HUDEP-2 (cell line): ENCODE data around the gene MRPS23.
A peak's percentile ranks its signal among the peaks of the same experiment; 100 is the strongest.

Experiments used
- DNase-seq, 76 experiments: peaks; one replicate each; lab custom pipeline; 2025; ENCODE audit not compliant: unreplicated experiment in 76 of 76; lab: John Stamatoyannopoulos, UW

The MRPS23 gene

DNA sequence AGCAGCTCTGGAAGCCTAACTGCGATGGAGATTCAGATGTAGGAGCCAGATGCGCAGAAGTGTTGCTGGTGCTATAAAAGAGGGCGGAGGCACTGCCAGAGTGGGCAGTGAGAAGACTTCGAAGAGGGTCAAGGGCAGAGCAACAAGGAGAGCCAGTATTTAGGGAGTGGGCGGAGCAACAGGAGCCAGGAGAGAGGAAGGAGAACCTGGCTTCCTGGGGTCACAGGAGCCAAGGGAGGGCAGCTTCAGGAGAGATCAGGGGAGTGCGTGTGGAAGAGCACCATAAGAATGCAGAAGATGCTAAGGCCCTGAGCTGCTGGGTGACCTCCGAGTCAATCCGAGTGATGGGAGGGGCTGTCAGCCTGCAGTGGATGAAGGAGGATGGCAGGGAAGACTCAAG is 14.4 kb upstream of the MRPS23 start:
- DNase-seq = no peak

DNA sequence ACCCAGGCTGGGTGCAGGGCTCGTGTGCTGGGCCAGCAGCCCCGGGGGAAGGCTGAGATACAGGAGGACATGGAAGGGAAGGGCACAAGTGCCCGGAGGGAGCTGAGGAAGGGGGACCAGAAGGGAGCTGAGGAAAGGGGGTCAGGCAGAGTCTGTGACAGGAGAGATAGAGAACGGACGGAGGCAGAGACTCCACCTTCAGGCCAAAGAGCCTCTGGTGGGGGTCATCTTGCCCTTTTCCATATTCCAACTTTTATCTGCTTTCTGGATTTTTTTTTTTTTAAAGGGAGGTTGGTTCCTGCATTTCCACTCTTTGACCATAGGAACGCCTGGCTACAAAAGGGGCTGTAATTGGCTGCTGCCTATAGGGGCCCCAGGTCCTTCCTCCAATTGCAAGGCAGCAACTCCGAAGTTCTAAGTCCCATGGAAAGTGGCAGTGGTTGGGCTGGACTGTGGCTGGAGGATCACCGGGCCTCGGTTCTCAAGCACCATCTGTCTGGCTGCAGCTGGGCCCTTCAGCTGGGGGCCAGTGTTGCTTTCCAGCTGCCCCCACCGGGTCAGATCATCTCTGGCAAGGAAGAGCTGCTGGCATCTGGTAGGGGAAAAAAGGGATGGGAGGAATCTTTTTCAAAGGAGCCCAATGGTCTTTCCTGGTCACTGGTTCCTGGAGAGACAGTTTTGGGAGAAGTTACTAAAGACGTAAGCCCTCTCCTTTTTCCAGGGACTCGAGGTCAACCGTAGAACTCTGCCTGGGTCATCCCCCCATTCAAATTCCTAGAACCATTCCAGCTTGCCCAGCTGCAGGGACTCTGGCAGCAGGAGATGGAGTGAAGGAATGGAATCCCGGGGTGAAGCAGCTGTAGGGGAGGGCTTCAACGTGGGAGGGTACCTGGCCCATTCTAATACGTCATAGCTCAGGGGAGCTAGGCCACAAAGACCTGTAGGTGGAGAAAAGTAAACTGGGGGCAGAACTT is 13.1 kb upstream of the MRPS23 start:
- no peak for DNase-seq

DNA sequence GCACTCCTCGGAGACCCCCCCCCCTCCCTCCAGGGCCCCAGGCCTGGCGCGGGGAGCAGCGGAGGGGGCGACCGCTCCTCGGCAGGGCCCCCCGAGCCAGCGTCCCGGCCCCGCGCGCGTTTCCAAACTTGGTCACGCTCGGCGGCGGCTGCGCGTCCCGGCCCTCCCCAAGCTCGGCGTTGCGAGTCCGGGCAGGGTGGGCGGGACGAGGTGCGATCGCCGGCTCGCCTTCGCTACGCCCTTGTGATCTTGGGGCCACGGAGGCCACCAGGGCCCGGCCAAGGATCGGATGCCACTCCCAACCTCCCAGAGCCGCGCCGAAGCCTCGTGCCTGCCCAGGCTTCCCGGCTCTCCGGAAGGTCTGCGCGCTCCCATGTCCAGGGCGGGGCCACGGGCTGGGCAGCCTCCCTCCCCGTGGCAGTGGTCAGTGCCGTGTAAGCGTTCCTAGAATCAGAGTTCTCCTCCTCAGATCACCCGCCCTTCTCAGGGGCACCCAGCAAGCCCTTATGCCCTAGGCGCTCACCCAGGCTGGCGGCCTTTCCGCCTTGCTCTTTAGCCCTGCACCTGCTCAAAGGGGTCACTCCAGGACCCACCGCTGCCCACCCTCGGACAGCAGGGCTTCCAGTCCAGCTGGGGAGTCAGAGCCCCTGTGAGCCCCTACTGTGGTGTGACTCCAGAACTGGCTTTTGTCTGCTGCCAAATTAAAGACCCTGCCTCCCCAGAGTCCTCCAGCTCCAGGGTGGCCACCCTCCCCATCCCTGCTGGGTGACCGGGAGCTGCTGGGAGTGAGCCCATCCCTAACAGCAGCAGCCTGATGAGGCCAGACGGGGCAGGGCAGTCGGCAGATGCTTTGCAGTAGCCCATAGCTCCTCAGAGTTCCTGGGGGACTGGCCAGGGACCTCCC is 12.2 kb upstream of the MRPS23 start:
- DNase-seq = peak in 1 of 76 experiments; percentile 10

DNA sequence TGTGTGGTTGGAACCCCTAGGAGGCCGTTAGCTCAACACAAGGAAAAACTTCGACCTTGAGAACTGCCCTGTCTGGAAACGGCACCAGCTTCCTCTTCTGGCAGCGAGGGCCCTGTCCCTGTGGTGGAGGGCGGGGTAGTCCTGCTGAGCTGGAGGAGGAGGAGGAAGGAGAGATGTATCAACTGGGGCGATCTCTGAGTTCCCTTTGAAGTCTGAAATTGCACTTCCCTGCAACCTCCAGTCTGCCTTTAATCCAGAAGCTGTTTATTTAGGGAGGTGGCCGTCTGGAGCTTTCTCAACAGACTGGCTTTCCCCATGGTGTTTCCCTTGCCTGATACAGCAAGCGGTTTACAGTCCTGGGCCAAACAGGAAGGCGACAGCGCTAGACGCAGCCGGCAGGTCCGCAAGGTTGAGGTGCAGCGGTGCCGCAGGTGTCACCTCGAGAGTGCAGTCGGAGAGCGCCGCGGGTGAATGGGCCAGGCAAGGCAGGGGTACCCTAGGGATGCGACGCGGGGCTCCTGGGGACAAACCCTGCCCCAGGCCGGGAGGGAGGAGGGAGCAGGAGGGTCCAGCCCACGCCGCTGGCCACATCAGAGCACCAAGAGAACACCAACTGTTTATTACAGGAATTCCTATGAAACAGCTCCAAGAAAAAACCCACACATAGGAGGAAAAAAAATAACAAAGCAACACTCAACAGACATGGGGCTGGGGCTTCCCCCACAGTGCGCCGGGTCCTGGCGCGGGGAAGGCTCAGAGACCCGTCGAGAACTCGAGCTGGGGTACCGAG is 11.4 kb upstream of the MRPS23 start:
- DNase-seq = peak in 57 of 76 experiments; percentile 6 to 73 (median 47)

DNA sequence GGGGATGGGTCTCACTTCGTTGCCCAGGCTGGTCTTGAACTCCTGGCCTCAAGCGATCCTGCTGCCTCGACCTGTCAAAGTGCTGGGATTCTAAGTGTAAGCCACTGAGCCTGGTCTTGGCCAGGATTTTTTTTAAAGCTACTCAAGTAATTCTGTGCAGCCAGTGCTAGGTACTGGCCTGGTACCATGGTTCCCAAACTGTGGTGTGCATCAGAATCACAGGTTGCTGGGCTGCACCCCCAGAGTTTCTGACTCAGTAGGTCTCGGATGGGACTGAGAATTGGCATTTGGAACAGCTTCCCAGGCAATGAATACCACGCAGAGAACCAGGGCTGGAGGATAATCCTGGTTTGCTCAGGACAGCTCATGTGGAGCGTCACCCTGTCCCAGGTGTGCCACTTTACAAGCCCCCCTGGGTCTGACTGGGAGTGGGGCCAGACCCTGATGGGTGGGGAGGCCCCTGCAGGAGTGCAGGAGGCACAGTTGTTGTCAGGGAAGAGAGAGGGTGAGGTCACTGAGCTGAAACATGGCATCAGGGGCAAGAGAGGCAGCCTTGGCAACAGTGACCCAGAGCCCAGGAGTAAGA is 10.7 kb upstream of the MRPS23 start:
- DNase-seq = peak in 1 of 76 experiments; percentile 50

DNA sequence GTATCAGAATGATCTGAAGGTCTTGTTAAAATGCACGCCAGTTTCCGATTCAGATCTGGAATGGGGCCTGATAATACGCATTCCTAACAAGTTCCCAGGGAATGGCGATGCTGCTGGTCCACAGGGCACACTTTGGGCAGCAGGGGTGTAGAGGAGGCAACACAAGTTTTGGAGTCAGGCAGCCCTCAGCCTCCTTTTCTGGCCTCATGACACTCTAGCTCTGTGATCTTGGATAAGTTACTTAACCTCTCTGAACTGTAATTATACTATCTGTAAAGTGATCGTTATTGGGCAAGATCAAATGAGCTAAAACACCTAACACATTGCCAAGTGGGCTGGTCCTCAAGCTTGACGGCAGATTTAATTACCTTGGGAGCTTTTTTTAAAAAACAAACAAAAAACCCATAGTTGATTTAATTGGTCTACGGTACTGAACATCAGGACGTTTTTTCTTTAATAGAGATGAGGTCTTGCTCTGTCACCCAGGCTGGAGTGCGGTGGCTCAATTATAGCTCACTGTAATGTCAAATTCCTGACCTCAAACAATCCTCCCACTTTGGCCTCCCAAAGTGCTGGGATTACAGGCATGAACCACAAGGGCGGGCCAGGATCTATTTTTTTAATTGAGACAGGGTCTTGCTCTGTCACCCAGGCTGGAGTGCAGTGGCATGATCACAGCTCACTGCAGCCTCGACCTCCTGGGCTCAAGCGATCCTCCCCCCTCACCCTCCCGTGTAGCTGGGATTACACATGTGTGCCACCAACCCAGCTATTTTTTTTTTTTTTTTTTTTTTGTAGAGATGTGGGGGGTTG is 10.0 kb upstream of the MRPS23 start:
- no peak for DNase-seq

DNA sequence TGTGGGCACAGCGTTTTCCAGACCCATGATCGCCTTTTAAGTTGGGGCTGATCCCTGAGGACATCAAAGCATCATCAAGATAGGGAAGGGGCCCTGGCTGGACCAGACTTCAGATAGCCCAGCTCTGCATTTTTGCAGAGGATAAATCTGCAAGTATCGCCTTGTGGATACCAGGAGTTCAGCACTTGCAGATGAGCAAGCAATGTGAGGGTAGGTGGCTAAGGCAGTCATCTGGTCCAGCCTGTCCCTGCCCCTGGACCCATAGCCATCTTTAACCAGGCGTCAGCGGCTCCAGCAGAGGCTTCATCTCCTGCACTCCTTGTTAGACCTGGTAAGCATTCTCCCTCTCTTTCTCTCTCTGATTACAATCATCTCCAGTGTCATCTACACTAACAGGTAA is 9.0 kb upstream of the MRPS23 start:
- DNase-seq = no peak

DNA sequence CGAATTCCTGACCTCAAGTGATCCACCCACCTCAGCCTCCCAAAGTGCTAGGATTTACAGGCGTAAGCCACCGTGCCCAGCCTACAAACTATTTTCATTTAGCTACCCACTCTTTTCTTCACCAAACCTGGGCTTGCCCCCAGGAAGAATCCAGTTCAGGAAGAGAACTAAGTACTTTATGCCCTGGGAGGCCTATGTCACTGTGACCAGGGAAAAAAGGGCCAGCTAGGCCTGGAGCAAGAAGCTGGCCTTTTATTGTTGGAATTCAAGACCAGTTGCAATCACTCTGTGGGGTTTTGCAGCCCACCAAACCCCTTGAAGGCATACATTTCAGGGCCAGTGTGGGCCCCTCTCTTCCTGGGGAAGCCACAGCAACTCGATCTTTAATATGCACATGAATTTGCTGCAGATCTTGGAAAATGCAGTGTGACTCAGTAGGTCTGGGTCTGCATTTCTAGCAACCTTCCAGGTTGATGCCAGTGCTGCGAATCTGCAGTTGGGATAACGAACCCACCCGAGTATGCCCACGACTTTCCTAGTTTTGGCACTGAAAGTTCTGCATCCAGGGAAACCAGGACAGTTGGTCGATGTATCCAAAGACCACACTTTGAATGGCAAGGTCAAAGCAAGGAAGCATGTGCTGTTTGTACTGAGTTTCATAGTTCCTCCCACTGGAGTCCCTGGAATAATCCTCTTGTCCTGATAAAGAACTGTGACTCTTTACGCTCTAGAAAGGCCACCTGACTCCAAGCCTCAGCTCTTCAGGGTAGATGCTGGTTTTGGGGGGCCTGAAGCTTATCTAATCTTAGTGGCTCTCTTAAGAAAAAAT is 7.2 kb upstream of the MRPS23 start:
- no peak for DNase-seq

DNA sequence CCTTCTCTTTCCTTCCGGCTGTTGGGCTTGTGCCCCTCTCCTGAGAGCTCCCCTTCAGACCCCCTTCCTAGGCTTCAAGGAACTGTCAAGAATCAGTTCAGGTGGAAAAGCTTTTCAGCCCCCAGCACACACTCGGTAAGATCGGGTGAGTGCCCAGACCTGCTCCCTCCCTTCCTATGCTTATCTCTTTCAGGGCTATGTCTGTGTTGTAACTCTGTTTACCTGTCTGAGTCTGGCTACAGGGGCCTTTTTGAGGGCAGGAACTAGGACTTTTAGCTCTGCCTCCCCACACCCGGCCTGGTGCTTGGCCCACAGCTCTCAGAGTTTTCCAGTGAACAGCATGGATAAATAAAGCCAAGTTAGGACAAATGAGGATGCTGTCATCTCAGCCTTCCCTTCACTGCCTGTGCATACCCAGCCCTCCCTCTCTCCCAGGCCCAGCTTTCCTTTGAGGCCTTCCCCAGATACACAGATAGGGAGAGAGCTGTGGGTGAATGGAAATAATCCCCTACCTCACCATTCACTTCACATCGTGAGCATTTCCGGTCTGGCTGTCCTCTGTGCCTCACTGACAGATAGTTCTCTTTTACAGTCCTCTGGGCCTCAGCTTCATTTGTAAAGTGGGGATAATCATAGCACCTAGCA is 5.7 kb upstream of the MRPS23 start:
- no peak for DNase-seq

DNA sequence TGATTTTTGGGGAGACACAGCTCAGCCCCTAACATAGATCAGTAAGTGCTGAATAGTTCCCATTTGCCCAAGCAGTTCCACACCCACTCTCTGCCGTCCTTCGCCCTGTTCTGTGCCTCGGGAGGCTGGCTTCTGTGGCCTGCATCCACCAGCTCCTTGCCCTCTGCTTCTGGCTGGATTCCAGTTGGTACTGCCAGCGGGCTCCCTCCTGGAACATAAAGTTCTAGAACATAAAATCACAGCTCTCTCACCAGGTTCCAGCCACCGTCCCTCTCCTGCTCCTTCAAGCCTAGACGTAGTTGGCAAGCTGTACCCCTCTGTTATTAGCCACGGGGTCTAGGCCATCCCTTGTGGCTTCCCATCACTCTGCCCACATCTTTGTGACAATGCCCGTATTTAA is 3.9 kb upstream of the MRPS23 start:
- DNase-seq = peak in 1 of 76 experiments; percentile 7

DNA sequence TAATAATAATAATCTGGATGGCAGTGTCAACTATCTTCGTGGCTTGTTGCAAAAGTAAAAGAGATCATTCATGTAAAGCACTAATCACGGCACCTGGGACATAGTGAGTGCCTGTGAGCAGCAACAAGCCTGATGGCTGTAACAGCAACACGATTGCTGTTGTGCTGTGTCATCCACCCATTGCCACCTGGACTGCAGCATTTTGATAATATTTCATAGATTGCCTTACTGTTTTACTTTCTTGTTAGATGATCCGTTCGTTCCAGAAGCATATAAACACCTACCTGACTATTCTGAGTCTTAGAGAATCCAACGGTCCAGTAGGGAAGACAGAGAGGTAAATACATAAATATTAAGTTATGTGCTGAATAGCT is 3.1 kb upstream of the MRPS23 start:
- DNase-seq = no peak

DNA sequence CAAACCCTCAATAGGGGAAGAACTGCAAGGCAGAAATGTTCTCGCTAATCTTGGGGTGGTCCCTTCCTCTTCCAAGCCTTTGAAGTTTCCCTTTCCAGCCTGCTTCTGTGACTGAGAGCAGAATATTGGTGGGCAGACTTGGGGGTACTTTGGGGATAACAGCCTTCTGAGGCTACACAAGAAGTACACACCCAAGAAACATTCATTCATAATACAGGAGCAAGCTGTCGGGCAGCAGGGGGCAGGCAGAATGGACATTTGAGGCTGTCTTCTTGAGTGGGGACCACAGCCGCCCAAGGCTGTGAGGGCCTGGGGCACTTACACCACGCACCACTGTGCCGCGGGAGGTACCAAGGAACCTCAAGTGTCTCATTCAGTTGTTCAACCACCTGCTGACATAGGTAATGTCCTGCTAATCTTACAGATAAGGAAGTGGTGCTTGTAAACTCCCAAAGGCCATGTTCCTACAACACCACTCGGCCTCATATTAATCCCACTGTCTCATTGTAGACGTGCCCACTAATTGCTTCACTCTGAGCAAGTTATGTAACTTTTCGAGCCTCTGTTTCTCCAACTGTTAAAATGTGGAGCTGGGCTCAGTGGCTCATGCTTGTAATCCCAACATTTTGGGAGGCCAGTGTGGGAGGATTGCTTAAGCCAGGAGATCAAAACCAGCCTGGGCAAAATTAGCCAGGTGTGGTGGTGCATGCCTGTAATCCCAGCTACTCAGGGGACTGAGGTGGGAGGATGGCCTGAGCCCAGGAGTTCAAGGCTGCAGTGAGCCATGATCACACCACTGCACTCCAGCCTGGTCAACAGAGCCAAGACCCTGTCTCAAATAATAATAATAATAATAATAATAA is 2.5 kb upstream of the MRPS23 start:
- no peak for DNase-seq

DNA sequence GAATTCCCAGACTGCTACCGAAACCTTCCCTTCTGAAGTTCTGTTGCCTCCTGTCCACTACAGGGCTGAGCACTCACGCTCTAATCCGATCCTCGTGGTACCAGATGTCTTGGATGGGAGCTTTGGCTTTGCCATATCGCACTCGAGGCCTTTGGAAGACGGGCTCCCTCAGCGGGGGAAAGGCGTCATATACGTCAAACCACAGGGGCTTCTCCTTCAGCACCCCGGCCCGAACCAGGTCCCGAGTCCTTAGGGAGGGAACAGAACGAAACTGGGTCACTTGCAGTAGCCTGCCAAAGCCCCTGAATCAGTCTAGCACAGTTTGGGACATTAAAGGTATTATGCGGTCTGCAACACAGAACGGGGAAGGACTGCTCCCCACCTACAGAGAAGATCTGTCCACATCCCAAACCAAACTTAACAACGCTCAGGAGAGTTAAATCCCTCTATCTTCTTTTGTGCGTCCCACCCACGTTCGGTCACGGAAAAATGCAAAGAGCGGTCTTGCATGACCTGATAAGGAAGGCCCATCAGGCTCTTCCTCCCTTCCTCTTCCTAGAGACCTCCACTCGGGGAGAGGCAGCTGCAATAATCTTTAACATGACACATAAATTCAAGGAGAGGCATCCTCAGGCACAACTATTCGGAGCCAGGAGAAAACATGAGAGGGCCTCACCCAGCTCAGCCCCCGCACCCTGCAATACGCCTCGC is 526 bp downstream of the MRPS23 start:
- peak in 35 of 76 experiments; percentile 5 to 65 (median 33) for DNase-seq

DNA sequence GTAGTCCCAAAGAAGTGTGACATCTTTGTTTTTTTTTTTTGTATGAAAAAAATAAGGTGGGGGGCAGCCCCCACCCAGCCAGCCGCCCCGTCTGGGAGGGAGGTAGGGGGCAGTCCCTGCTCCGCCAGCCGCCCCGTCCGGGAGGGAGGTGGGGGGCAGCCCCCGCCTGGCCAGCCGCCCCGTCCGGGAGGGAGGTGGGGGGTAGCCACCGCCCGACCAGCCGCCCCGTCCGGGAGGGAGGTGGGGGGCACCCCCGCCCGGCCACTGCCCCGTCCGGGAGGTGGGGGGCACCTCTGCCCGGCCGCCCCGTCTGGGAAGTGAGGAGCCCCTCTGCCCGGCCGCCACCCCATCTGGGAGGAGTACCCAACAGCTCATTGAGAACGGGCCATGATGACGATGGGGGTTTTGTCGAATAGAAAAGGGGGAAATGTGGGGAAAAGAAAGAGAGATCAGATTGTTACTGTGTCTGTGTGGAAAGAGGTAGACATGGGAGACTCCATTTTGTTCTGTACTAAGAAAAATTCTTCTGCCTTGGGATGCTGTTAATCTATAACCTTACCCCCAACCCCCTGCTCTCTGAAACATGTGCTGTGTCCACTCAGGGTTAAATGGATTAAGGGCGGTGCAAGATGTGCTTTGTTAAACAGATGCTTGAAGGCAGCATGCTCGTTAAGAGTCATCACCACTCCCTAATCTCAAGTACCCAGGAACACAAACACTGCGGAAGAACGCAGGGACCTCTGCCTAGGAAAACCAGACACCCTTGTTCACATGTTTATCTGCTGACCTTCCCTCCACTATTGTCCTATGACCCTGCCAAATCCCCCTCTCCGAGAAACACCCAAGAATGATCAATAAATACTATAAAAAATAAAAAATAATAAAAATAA is 3.5 kb downstream of the MRPS23 start:
- peak in 19 of 76 experiments; percentile 9 to 63 (median 28) for DNase-seq

DNA sequence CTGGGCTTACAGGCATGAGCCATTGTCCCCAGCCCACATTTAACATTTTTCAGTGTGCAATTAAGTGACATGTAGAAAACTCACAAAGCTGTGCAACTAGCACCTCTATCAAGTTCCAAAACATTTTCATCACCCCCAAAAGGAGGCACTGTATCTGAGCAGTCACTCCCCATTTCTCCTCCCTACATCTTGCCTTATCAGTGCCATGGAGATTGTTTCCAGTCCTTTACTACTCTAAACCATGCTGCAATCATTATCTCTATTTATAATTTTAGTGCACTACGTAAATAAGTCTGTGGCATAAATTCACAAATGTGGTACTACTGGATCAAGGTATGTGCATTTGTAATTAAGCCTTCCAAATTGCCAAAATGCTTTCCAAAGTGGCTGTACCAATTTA is 7.6 kb downstream of the MRPS23 start:
- peak in 1 of 76 experiments; percentile 6 for DNase-seq

DNA sequence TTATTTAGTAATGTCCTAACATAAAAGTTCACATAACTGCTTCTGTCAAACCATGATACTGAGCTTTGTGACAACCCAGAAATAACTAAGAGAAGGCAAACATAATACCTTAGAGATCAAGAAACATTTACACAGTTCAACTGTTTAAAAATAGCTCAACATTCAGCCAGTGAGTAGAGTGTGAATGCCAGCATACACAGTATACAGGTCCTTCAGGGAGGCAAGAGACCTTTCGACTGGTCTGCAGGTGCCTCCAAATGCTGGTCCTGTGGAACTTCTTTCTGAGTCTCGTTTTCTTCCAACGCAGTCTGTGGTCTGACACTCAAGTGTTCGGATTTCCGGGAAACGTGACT is 10.3 kb downstream of the MRPS23 start:
- no peak for DNase-seq
